GM23248 (cell line): ENCODE results near the gene C3orf38.

Experiments used
- EZH2 ChIP-seq: fragments of 200-600 bp; sonication (generic); IDR thresholded peaks from 2 replicates; pipeline ENCODE4 v1.6.1; 2018; ENCODE audit warnings: antibody characterized with exemption, mild to moderate bottlenecking; ENCODE audit not compliant: insufficient read depth, poor library complexity, severe bottlenecking
- EZH2phosphoT487 ChIP-seq: fragments of 200-600 bp; sonication (generic); IDR thresholded peaks from 2 replicates; pipeline ENCODE4 v1.6.1; 2018; ENCODE audit warnings: antibody characterized with exemption, moderate library complexity, mild to moderate bottlenecking, low read depth; ENCODE audit not compliant: insufficient read depth

GRCh38 chr3:88198121-88198520 lies 48.4 kb downstream of the C3orf38 start:
- TF ChIP-seq EZH2 = no peak
- no peak for TF ChIP-seq EZH2phosphoT487
